GM19238 (cell line): ENCODE data around the gene PTGFRN.

Source experiments
- DNase-seq: peaks from one replicate; pipeline ENCODE4 v3.0.0; 2011; ENCODE audit warnings: low spot score; ENCODE audit not compliant: insufficient read length

PTGFRN gene

GRCh38 chr1:116942344-116942743, 32.6 kb downstream of the PTGFRN start:
- DNase-seq: no peak

- DNase-seq: no peak
Observed at GRCh38 chr1:116943438-116943837, 33.7 kb downstream of the PTGFRN start.

DNA sequence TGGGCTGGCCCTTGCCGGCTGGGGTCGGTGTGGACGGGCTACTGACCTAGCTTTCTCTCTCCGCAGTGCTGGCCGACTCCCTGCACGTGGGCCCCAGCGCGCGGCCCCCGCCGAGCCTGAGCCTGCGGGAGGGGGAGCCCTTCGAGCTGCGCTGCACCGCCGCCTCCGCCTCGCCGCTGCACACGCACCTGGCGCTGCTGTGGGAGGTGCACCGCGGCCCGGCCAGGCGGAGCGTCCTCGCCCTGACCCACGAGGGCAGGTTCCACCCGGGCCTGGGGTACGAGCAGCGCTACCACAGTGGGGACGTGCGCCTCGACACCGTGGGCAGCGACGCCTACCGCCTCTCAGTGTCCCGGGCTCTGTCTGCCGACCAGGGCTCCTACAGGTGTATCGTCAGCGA, 34.9 kb downstream of the PTGFRN start:
- no peak for DNase-seq

DNA sequence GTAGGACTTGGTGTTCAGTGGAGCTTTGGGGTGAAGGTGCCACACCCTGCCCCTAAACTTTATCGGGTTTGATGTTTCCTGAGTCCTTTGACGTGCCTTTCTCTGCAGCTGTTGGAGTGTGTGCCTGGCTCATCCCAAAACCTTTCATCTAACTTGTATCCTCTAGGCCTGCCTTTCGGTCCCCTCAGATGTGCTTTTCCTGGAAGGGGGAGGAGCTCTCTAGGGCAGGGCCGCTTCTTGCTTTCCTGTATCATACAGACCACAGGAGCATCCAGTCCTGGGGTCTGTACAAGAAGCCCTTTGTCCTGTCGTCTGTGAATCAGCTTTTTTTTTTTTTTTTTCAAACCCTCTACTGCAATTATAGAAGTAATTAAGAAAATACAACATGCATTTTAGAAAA, 35.7 kb downstream of the PTGFRN start:
- DNase-seq: no peak

GRCh38 chr1:116945996-116946395, 36.3 kb downstream of the PTGFRN start:
- no peak for DNase-seq

- no peak for DNase-seq
Observed at GRCh38 chr1:116947092-116947860, 37.6 kb downstream of the PTGFRN start.

- DNase-seq: no peak
Observed at GRCh38 chr1:116948046-116948445, 38.3 kb downstream of the PTGFRN start.

GRCh38 chr1:116948642-116949041, 38.9 kb downstream of the PTGFRN start:
- DNase-seq: no peak

DNA sequence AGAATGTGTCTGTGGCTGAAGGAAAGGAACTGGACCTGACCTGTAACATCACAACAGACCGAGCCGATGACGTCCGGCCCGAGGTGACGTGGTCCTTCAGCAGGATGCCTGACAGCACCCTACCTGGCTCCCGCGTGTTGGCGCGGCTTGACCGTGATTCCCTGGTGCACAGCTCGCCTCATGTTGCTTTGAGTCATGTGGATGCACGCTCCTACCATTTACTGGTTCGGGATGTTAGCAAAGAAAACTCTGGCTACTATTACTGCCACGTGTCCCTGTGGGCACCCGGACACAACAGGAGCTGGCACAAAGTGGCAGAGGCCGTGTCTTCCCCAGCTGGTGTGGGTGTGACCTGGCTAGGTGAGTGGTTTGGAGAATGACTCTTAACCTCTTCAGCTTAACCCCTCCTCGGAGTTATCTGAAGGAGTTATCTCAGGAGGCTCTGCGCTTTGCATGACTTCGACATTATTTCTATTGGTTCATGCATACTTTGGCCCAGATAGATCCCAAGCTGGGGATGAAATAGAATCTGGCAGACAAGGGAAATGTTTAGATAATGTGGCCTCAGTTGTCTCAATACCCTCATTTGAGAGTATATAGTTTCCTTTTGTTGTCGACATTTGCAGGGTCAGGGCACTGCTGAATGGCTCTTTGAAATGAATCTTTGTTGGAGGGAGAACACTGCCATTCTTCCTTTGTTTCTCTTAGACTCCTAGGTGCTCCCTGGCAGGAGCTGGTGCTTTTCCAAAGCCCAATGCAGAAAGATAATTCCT, 39.7 kb downstream of the PTGFRN start:
- DNase-seq: no peak

- DNase-seq: no peak
Observed at GRCh38 chr1:116950517-116951199, 40.9 kb downstream of the PTGFRN start.

- DNase-seq: no peak
Observed at GRCh38 chr1:116951200-116951935, 41.7 kb downstream of the PTGFRN start.

DNA sequence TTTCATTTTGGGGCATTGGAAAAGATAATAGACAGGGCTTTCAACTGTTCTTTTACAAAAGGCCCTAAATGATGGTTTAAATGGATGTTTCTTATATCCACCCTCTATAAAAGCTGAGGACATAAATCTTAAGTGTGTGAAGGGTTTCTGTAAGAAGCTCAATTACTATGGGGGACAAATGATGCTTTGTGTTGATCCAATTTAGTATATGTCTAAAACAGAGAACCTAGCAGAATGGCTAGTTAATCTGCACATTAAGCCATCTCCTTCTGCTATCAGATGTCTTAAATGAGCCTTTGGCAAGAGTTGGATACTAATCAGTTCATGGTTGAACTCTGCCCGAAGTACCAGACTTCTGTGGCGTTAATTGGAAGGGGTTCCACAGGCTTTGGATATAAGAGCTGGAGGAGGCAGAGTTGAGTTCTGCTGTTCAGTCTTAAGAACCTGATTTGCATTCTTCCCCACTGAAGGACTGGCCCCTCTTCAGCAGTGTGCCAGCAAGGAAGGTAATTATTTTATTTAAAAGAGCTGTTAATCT, 43.1 kb downstream of the PTGFRN start:
- DNase-seq: no peak

DNA sequence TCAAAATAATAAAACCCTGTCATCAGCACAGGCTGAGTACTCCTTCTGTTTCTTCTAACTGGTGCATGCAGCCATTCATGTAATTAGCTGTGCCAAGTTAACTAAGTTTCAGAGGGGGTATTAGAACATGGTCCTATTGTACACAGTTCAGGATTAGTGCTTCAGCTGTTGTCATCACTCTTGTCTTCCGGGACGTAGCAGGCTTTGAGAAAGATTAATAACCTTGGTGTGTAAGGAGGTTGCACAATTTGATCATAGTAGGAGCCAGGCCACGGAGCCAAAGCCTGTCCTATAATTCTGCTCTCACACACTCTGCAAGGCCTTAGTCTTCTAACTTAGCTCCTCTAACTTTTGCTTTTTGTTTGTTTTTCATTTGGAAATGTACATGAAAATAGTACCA, 44.7 kb downstream of the PTGFRN start:
- DNase-seq: no peak

- DNase-seq: no peak
Observed at GRCh38 chr1:116956378-116956777, 46.7 kb downstream of the PTGFRN start.

DNA sequence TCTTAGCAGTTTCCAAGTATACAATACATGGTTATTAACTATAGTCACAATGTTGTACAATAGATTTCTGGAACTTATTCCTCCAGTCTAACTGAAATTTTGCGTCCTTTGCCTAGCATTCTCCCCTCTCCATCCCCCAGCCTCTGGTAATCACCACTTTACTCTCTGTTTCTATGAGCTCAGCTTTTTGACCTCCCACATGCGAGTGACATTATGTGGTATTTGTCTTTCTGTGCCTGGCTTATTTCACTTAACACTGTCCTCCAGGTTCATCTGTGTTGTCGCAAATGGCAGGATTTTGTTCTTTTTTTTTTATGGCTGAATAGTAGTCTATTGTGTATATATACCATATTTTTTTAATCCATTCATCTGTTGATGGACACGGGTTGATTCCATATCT, 47.9 kb downstream of the PTGFRN start:
- DNase-seq: no peak

DNA sequence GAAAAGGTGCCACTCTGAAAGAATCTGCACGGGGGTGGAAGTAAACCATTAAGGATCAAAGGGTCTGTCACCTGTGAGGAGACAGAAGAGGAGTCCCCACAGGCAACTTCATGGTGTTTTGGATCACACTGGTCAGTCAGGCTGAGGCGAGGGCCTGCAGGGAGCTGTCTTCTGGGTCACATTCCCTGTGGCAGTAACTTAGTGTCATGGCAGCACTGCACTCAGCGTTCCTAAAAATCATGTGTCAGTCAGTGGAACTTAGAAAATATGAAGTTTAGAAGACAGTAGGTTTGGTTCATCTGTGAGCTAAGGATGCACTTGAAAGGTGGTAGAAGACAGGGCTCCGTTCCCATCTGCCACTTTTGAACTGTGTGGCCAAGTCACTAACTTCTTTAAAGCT, 48.4 kb downstream of the PTGFRN start:
- DNase-seq: no peak

DNA sequence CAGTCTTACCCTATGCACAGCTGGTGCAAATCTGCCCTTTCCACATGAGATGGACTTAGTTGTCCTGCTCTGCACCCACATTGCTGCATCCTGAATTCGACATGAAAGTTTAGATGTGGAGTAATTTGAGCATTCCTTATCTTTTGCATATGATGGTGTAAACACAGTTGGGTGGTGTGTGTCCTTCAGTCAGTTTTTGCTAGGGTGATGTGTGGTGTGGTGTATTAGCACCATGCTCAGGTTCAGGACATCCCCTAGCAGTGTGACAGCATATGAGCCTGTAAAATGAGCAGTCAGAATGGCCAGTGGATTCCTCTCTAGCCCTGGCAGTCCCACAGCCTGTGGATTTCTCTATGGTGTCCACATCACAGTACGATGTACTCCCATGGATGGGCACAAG, 49.3 kb downstream of the PTGFRN start:
- no peak for DNase-seq

- DNase-seq: no peak
Observed at GRCh38 chr1:116961606-116962005, 51.9 kb downstream of the PTGFRN start.

- DNase-seq: no peak
Observed at GRCh38 chr1:116962987-116963639, 53.4 kb downstream of the PTGFRN start.

DNA sequence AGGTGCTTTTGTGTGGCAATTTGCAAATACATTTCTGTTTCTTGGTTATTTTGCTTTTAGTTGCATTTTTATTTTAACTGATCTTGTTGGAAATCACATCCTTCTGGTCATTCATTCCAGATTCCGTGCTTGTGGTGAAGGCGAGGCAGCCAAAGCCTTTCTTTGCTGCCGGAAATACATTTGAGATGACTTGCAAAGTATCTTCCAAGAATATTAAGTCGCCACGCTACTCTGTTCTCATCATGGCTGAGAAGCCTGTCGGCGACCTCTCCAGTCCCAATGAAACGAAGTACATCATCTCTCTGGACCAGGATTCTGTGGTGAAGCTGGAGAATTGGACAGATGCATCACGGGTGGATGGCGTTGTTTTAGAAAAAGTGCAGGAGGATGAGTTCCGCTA, 57.1 kb downstream of the PTGFRN start:
- DNase-seq: no peak

- DNase-seq: no peak
Observed at GRCh38 chr1:116968724-116969123, 59.0 kb downstream of the PTGFRN start.
